Endothelial cell of umbilical vein (primary cell): Measurements from ENCODE around the gene MCF2L.

Experiments used
- EZH2 ChIP-seq: IDR thresholded peaks from 2 replicates; pipeline ENCODE4 v1.6.1; 2012; ENCODE audit warnings: borderline replicate concordance, low read depth, mild to moderate bottlenecking, moderate library complexity, low read length, inconsistent platforms; ENCODE audit not compliant: severe bottlenecking
- FOS ChIP-seq: IDR thresholded peaks from 2 replicates; pipeline ENCODE4 v1.6.1; 2011; ENCODE audit warnings: mild to moderate bottlenecking, low read length, moderate library complexity, borderline replicate concordance; ENCODE audit not compliant: insufficient read depth
- GATA2 ChIP-seq: IDR thresholded peaks from 2 replicates; pipeline ENCODE4 v1.7.0; 2011; ENCODE audit warnings: low read depth, mild to moderate bottlenecking, moderate library complexity, mixed read lengths, low read length; ENCODE audit not compliant: insufficient read length, insufficient read depth
- JUN ChIP-seq: IDR thresholded peaks from 2 replicates; pipeline ENCODE4 v1.6.1; 2011; ENCODE audit warnings: borderline replicate concordance, low read depth; ENCODE audit not compliant: insufficient read length, insufficient read depth
- MAX ChIP-seq: IDR thresholded peaks from 2 replicates; pipeline ENCODE4 v1.6.1; 2011; ENCODE audit not compliant: insufficient read depth, insufficient read length
- POLR2A ChIP-seq: IDR thresholded peaks from 2 replicates; pipeline ENCODE4 v1.6.1; 2012; ENCODE audit warnings: low read depth, mild to moderate bottlenecking, control low read depth, low read length
- POLR2AphosphoS5 ChIP-seq: IDR thresholded peaks from 2 replicates; pipeline ENCODE4 v1.6.1; 2012; ENCODE audit warnings: low read depth, mild to moderate bottlenecking, control low read depth, low read length, moderate library complexity; ENCODE audit not compliant: insufficient read depth
- TF ChIP-seq, protein P1 (sequence below), 2 donors: IDR thresholded peaks; 1 replicate in 1 of 2; 2 replicates in 1 of 2; pipeline ENCODE4 v1.5.1; 2011; ENCODE audit warnings: low read length in 2 of 2, mild to moderate bottlenecking in 2 of 2, moderate library complexity in 2 of 2, control low read depth in 1 of 2, inconsistent platforms in 1 of 2, low read depth in 1 of 2; ENCODE audit not compliant: insufficient read depth in 1 of 2; ENCODE audit errors: extremely low read depth in 1 of 2

DNA sequence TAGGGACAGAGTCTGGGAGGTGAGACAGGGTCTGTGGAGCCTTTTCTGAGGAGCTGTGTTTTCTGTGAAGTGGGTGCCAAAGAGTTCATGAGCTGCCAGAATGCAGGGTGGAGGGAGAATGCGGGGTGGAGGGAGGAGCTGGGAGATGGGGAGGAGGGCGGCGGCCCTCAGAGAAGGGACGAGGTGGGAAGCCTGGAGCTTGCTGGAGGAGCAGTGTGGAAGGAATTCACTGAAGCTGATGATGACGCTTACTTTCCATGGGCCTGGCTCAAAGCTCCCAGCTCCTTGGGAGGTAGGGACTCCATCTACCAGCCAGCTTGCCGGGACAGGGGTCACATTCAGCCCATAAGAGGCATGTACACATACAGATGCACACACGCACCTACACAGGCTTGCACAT, 62.5 kb downstream of the MCF2L start:
- TF ChIP-seq, protein P1, sequence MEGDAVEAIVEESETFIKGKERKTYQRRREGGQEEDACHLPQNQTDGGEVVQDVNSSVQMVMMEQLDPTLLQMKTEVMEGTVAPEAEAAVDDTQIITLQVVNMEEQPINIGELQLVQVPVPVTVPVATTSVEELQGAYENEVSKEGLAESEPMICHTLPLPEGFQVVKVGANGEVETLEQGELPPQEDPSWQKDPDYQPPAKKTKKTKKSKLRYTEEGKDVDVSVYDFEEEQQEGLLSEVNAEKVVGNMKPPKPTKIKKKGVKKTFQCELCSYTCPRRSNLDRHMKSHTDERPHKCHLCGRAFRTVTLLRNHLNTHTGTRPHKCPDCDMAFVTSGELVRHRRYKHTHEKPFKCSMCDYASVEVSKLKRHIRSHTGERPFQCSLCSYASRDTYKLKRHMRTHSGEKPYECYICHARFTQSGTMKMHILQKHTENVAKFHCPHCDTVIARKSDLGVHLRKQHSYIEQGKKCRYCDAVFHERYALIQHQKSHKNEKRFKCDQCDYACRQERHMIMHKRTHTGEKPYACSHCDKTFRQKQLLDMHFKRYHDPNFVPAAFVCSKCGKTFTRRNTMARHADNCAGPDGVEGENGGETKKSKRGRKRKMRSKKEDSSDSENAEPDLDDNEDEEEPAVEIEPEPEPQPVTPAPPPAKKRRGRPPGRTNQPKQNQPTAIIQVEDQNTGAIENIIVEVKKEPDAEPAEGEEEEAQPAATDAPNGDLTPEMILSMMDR (IDR thresholded peaks at IDR 0.05; ENCODE audit: extremely low read depth in 1 of 2, insufficient read depth in 1 of 2, low read depth in 1 of 2, low read length in 2 of 2), result no peak
- TF ChIP-seq JUN, result no peak
- no peak for TF ChIP-seq POLR2A
- TF ChIP-seq POLR2AphosphoS5, result no peak
- no peak for TF ChIP-seq MAX
- TF ChIP-seq EZH2, result no peak
- TF ChIP-seq FOS, result no peak
- TF ChIP-seq GATA2, result no peak
